Renal pelvis (tissue), 4 donors: ENCODE results near the gene MFRP. TPM values are rescaled to one million over a fixed set of nuclear protein-coding genes. Genes with fewer than 3 reads are reported as not detected.

ENCODE experiments used
- DNase-seq: peaks from one replicate; pipeline ENCODE4 v3.0.0-alpha.2; 2013
- polyA plus RNA-seq, 3 donors: library from polyadenylated mRNA; unstranded; fragments of 120-200 nt; gene quantifications; one replicate each; pipeline ENCODE4 v1.2.1, GENCODE V29; 2013; ENCODE audit not compliant: insufficient read length in 3 of 3

MFRP gene
- polyA plus RNA-seq, 3 donors, result not detected

GRCh38 chr11:119295178-119295577, 51.3 kb downstream of the MFRP start:
- DNase-seq, result no peak

DNA sequence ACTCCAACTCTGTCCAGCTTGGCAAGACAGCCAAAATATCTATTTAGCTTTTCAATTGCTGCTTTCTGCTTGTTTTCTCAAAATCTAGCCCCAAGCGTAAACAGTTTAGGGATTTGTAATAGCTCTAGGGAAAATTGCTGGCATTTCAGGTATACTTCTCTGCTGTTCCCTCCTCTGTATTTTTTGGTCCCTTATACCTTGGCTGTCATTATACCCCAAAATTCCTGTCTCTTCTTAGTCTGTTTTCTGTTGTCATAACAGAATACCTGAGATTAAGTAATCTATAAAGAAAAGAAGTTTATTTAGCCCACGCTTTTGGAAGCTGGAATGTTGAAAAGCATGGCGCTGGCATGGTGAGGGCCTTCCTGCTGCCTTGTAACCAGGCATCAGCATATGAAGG, 53.0 kb downstream of the MFRP start:
- no peak for DNase-seq

GRCh38 chr11:119290894-119291497, 55.5 kb downstream of the MFRP start:
- DNase-seq, result no peak

Other genes starting within 250 kb of the MFRP start
- gene DPAGT1, start 244.9 kb downstream of the MFRP start, polyA plus RNA-seq, result 10 to 100 TPM; 55.6 to 68.1 (median 67.4) TPM
- 10 to 100 TPM; 11.8 to 12.5 (median 12.1) TPM for gene C2CD2L, start 239.4 kb downstream of the MFRP start, polyA plus RNA-seq
- gene HINFP, start 225.1 kb downstream of the MFRP start, polyA plus RNA-seq, result 10 to 100 TPM; 28.1 to 43.7 (median 42.6) TPM
- gene ABCG4, start 197.7 kb downstream of the MFRP start, polyA plus RNA-seq, result 1 to 10 TPM in 1 of 3 donors, under 1 TPM in 2; 0.70 to 1.4 (median 0.92) TPM
- gene NLRX1, start 178.0 kb downstream of the MFRP start, polyA plus RNA-seq, result 10 to 100 TPM; 12.4 to 15.1 (median 14.3) TPM
- 10 to 100 TPM; 16.0 to 26.2 (median 23.8) TPM for gene NHERF4, start 161.2 kb downstream of the MFRP start, polyA plus RNA-seq
- gene CBL, start 140.4 kb downstream of the MFRP start, polyA plus RNA-seq, result 10 to 100 TPM; 17.7 to 22.5 (median 22.2) TPM
- 10 to 100 TPM; 49.4 to 55.0 (median 52.8) TPM for gene MCAM, start 29.6 kb downstream of the MFRP start, polyA plus RNA-seq
- gene RNF26, start 12.2 kb downstream of the MFRP start, polyA plus RNA-seq, result 10 to 100 TPM; 33.5 to 39.5 (median 38.2) TPM
- gene C1QTNF5, start 5.8 kb downstream of the MFRP start, polyA plus RNA-seq, result 10 to 100 TPM; 24.4 to 32.5 (median 25.5) TPM
- gene USP2, start 35.0 kb upstream of the MFRP start, polyA plus RNA-seq, result 10 to 100 TPM in 1 of 3 donors, 1 to 10 TPM in 2; 9.0 to 11.4 (median 10.0) TPM
- gene THY1, start 76.5 kb upstream of the MFRP start, polyA plus RNA-seq, result 10 to 100 TPM; 70.5 to 87.3 (median 78.1) TPM